IMR-90 (cell line): Measurements from ENCODE around the gene TFIP11.

ENCODE experiments used
- BHLHE40 ChIP-seq: fragments of 150-350 bp; IDR thresholded peaks from 2 replicates; pipeline ENCODE4 v1.6.1; 2016; ENCODE audit warnings: mild to moderate bottlenecking, low read depth, low read length
- CEBPB ChIP-seq: IDR thresholded peaks from 2 replicates; pipeline ENCODE4 v1.6.1; 2012; ENCODE audit warnings: low read depth, low read length, improper control_type of control experiment
- CHD1 ChIP-seq: IDR thresholded peaks from 2 replicates; pipeline ENCODE4 v1.6.1; 2012; ENCODE audit warnings: low read depth, low read length, improper control_type of control experiment
- MXI1 ChIP-seq: IDR thresholded peaks from 2 replicates; pipeline ENCODE4 v1.6.1; 2012; ENCODE audit warnings: low read depth, mild to moderate bottlenecking, low read length, moderate library complexity, borderline replicate concordance
- NFE2L2 ChIP-seq: fragments of 150-350 bp; IDR thresholded peaks from 2 replicates; pipeline ENCODE4 v1.6.1; 2016; ENCODE audit warnings: low read depth, mild to moderate bottlenecking, low read length
- POLR2A ChIP-seq: IDR thresholded peaks from 2 replicates; pipeline ENCODE4 v1.6.1; 2012; ENCODE audit warnings: mild to moderate bottlenecking, low read depth, low read length
- RAD21 ChIP-seq: IDR thresholded peaks from 2 replicates; pipeline ENCODE4 v1.6.1; 2012; ENCODE audit warnings: low read length, improper control_type of control experiment
- RFX5 ChIP-seq: IDR thresholded peaks from 2 replicates; pipeline ENCODE4 v1.8.0; 2012; ENCODE audit warnings: low read depth, mild to moderate bottlenecking, low read length, moderate library complexity
- SMC3 ChIP-seq: fragments of 150-350 bp; IDR thresholded peaks from 2 replicates; pipeline ENCODE4 v1.6.1; 2016; ENCODE audit warnings: low read depth, mild to moderate bottlenecking, antibody characterized with exemption, low read length, moderate library complexity
- TF ChIP-seq, protein P1 (sequence below): conservative IDR thresholded peaks from 2 replicates; pipeline ENCODE4 v1.5.1; 2012; ENCODE audit warnings: mild to moderate bottlenecking, low read depth, low read length, improper control_type of control experiment
- TF ChIP-seq, protein P2 (sequence below): fragments of 150-350 bp; IDR thresholded peaks from 2 replicates; pipeline ENCODE4 v1.6.1; 2017; ENCODE audit warnings: mild to moderate bottlenecking, antibody characterized with exemption, low read length, low read depth
- TF ChIP-seq, protein P3 (sequence below): fragments of 150-350 bp; IDR thresholded peaks from 2 replicates; pipeline ENCODE4 v1.6.1; 2016; ENCODE audit warnings: low read depth, mild to moderate bottlenecking, low read length, moderate library complexity, borderline replicate concordance

DNA sequence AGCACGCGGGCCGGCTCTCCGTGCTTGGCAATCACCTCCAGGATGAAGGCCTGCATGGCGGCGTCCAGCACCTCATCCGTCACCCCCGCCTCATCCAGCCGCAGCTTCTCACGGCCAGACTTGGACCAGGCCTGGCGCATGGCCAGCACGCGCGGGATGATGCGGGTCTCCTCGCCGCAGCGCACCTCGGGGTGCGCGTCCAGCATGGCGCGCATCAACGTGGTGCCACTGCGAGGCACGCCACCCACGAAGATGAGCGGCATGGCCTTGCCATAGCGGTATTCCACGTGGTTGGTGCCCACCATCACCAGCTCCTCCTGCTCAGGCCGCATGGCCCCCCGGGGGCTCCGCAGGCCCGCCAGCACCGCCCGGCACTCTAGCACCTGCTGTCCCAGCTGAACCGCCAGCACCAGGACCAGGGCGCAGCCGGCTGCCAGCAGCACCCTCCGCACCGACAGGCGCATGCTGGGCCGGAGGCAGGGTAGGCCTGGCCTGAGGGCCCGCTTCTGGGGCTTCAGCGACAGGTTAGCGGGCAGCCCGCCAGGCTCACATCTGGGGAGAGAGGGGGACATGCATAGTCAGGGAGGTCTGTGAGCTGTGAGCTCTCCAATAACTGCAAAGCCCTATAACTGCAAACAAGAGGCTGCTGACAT is 29.0 kb upstream of the TFIP11 start:
- TF ChIP-seq NFE2L2 (no peak), BHLHE40 (no peak), POLR2A (no peak), CEBPB (no peak), RAD21 (no peak), SMC3 (no peak), MXI1 (no peak), RFX5 (no peak), CHD1 (no peak)
- TF ChIP-seq, protein P1, sequence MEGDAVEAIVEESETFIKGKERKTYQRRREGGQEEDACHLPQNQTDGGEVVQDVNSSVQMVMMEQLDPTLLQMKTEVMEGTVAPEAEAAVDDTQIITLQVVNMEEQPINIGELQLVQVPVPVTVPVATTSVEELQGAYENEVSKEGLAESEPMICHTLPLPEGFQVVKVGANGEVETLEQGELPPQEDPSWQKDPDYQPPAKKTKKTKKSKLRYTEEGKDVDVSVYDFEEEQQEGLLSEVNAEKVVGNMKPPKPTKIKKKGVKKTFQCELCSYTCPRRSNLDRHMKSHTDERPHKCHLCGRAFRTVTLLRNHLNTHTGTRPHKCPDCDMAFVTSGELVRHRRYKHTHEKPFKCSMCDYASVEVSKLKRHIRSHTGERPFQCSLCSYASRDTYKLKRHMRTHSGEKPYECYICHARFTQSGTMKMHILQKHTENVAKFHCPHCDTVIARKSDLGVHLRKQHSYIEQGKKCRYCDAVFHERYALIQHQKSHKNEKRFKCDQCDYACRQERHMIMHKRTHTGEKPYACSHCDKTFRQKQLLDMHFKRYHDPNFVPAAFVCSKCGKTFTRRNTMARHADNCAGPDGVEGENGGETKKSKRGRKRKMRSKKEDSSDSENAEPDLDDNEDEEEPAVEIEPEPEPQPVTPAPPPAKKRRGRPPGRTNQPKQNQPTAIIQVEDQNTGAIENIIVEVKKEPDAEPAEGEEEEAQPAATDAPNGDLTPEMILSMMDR = no peak
- TF ChIP-seq, protein P2, sequence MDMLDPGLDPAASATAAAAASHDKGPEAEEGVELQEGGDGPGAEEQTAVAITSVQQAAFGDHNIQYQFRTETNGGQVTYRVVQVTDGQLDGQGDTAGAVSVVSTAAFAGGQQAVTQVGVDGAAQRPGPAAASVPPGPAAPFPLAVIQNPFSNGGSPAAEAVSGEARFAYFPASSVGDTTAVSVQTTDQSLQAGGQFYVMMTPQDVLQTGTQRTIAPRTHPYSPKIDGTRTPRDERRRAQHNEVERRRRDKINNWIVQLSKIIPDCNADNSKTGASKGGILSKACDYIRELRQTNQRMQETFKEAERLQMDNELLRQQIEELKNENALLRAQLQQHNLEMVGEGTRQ = no peak
- TF ChIP-seq, protein P3, sequence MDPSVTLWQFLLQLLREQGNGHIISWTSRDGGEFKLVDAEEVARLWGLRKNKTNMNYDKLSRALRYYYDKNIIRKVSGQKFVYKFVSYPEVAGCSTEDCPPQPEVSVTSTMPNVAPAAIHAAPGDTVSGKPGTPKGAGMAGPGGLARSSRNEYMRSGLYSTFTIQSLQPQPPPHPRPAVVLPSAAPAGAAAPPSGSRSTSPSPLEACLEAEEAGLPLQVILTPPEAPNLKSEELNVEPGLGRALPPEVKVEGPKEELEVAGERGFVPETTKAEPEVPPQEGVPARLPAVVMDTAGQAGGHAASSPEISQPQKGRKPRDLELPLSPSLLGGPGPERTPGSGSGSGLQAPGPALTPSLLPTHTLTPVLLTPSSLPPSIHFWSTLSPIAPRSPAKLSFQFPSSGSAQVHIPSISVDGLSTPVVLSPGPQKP = no peak
